Mesenchymal stem cell (in vitro differentiated cells and primary cell): Measurements from ENCODE around the gene CBLN3.

ENCODE experiments used
- DNase-seq: peaks from one replicate; pipeline ENCODE4 v3.0.0-alpha.2; 2013
- H2AFZ ChIP-seq: one replicate; pipeline ENCODE4 v1.6.1; 2013; ENCODE audit warnings: low read depth, mild to moderate bottlenecking, control low read depth, inconsistent platforms, low read length, moderate library complexity
- H2AK5ac ChIP-seq: 2 replicates; pipeline ENCODE4 v1.6.1; 2013; ENCODE audit warnings: low read length, moderate library complexity, mild to moderate bottlenecking, inconsistent platforms; ENCODE audit not compliant: severe bottlenecking
- H2BK120ac ChIP-seq: one replicate; pipeline ENCODE4 v1.6.1; 2013; ENCODE audit warnings: low read depth, mild to moderate bottlenecking, inconsistent platforms, low read length, moderate library complexity
- H2BK12ac ChIP-seq, 2 experiments: one replicate each; pipeline ENCODE4 v1.6.1; 2013; ENCODE audit warnings: inconsistent platforms in 2 of 2, low read length in 2 of 2, mild to moderate bottlenecking in 2 of 2, moderate library complexity in 2 of 2, control low read depth in 1 of 2
- H2BK15ac ChIP-seq: one replicate; pipeline ENCODE4 v1.6.1; 2013; ENCODE audit warnings: mild to moderate bottlenecking, low read depth, inconsistent platforms; ENCODE audit not compliant: poor library complexity, severe bottlenecking
- H2BK5ac ChIP-seq: 2 replicates; pipeline ENCODE4 v1.6.1; 2013; ENCODE audit warnings: low read depth, mild to moderate bottlenecking, low read length, control low read depth, inconsistent platforms; ENCODE audit not compliant: poor library complexity, severe bottlenecking
- H3K14ac ChIP-seq, 2 experiments: one replicate each; pipeline ENCODE4 v1.6.1; 2013; ENCODE audit warnings: inconsistent platforms in 2 of 2, low read length in 2 of 2, control low read depth in 1 of 2, mild to moderate bottlenecking in 1 of 2, moderate library complexity in 1 of 2
- H3K18ac ChIP-seq, 2 experiments: one replicate each; pipeline ENCODE4 v1.6.1; 2013; ENCODE audit warnings: inconsistent platforms in 2 of 2, low read length in 2 of 2, control low read depth in 1 of 2, low read depth in 1 of 2, mild to moderate bottlenecking in 1 of 2
- H3K23ac ChIP-seq, 2 experiments: one replicate each; pipeline ENCODE4 v1.6.1; 2013; ENCODE audit warnings: inconsistent platforms in 2 of 2, low read length in 2 of 2, mild to moderate bottlenecking in 2 of 2, moderate library complexity in 2 of 2, control low read depth in 1 of 2
- H3K27ac ChIP-seq: 2 replicates; pipeline ENCODE4 v1.5.1; 2013; ENCODE audit warnings: mild to moderate bottlenecking, moderate library complexity, low read length, control low read depth, inconsistent platforms; ENCODE audit not compliant: poor library complexity, severe bottlenecking
- H3K27me3 ChIP-seq, 2 experiments: 2 replicates each; pipeline versions ENCODE4 v1.6.1 to v1.7.0; 2013; ENCODE audit warnings: low read length in 2 of 2, mild to moderate bottlenecking in 2 of 2, moderate library complexity in 2 of 2, control low read depth in 1 of 2, inconsistent platforms in 1 of 2; ENCODE audit not compliant: control insufficient read depth in 1 of 2, insufficient read depth in 1 of 2
- H3K36me3 ChIP-seq, 2 experiments: 2 replicates each; pipeline versions ENCODE4 v1.6.1 to v1.7.0; 2013; ENCODE audit warnings: low read length in 2 of 2, control low read depth in 1 of 2, inconsistent platforms in 1 of 2, low read depth in 1 of 2, mild to moderate bottlenecking in 1 of 2; ENCODE audit not compliant: insufficient read depth in 2 of 2, control insufficient read depth in 1 of 2
- H3K4ac ChIP-seq, 2 experiments: one replicate each; pipeline ENCODE4 v1.6.1; 2013; ENCODE audit warnings: inconsistent platforms in 2 of 2, low read length in 2 of 2, mild to moderate bottlenecking in 2 of 2, moderate library complexity in 2 of 2, control low read depth in 1 of 2, low read depth in 1 of 2
- H3K4me1 ChIP-seq: 2 replicates; pipeline ENCODE4 v1.6.1; 2013; ENCODE audit warnings: low read depth, low read length, control low read depth; ENCODE audit not compliant: control insufficient read depth, insufficient read depth
- H3K4me2 ChIP-seq: 2 replicates; pipeline ENCODE4 v1.6.1; 2013; ENCODE audit warnings: low read length, mild to moderate bottlenecking, inconsistent platforms; ENCODE audit not compliant: poor library complexity, severe bottlenecking
- H3K4me3 ChIP-seq, 2 experiments: 2 replicates each; pipeline versions ENCODE4 v1.5.1 to v1.7.0; 2013; ENCODE audit warnings: low read length in 2 of 2, mild to moderate bottlenecking in 2 of 2, control low read depth in 1 of 2, low read depth in 1 of 2; ENCODE audit not compliant: insufficient read depth in 1 of 2
- H3K79me1 ChIP-seq: replicated peaks from 2 replicates; pipeline ENCODE4 v1.6.1; 2013; ENCODE audit warnings: mild to moderate bottlenecking, control low read depth, low read length, inconsistent platforms; ENCODE audit not compliant: poor library complexity, severe bottlenecking
- H3K9ac ChIP-seq: 2 replicates; pipeline ENCODE4 v1.7.0; 2013; ENCODE audit warnings: mild to moderate bottlenecking, low read length, moderate library complexity
- H3K9me3 ChIP-seq: 2 replicates; pipeline ENCODE4 v1.7.0; 2013; ENCODE audit warnings: mild to moderate bottlenecking, low read length; ENCODE audit not compliant: control insufficient read depth
- H4K8ac ChIP-seq: one replicate; pipeline ENCODE4 v1.6.1; 2013; ENCODE audit warnings: inconsistent platforms, mild to moderate bottlenecking, low read length, moderate library complexity
- H4K91ac ChIP-seq: one replicate; pipeline ENCODE4 v1.6.1; 2013; ENCODE audit warnings: mild to moderate bottlenecking, low read length, inconsistent platforms
- WGBS: methylation state at CpG from one replicate; pipeline ENCODE4 v1.1.7; 2013; ENCODE audit warnings: mixed read lengths; 5-methylcytosine and 5-hydroxymethylcytosine counted together

CBLN3 gene

GRCh38 chr14:24407608-24408325 lies 21.7 kb downstream of the CBLN3 start:
- Histone ChIP-seq H3K79me1 (peaks cover 8% of the 10 kb centered on the region), H3K9me3 (no peaks in the 10 kb centered on the region), H3K9ac (no peak overlapping the region), H4K91ac (no peak overlapping the region), H2BK12ac (no peak overlapping the region), H3K4me1 (no peaks in the 10 kb centered on the region), H3K18ac (no peak overlapping the region), H2BK15ac (no peak overlapping the region), H2BK120ac (no peak overlapping the region), H3K4me3 (no peak overlapping the region), H2AK5ac (no peak overlapping the region), H3K27ac (no peak overlapping the region), H3K23ac (no peak overlapping the region), H2BK5ac (no peak overlapping the region), H3K4me2 (no peak overlapping the region), H2AFZ (no peak overlapping the region), H3K4ac (no peak overlapping the region), H4K8ac (no peak overlapping the region), H3K14ac (no peak overlapping the region), H3K27me3 (no peaks in the 10 kb centered on the region), H3K36me3 (peaks cover 50 to 54% of the 10 kb centered on the region in 2 experiments)
- 95% methylated on average over 18 of the region's 18 CpGs for WGBS
- no peak for DNase-seq

GRCh38 chr14:24406416-24406815 lies 23.1 kb downstream of the CBLN3 start:
- Histone ChIP-seq H3K9ac (no peak overlapping the region), H2BK5ac (no peak overlapping the region), H3K14ac (no peak overlapping the region), H3K79me1 (peaks cover 11% of the 10 kb centered on the region), H2BK15ac (no peak overlapping the region), H4K8ac (no peak overlapping the region), H3K23ac (no peak overlapping the region), H2BK12ac (no peak overlapping the region), H2AK5ac (no peak overlapping the region), H2BK120ac (no peak overlapping the region), H3K18ac (no peak overlapping the region), H3K4me2 (no peak overlapping the region), H3K27ac (no peak overlapping the region), H4K91ac (no peak overlapping the region), H3K9me3 (no peaks in the 10 kb centered on the region), H3K4me1 (peaks cover 6% of the 10 kb centered on the region), H2AFZ (no peak overlapping the region), H3K4me3 (no peak overlapping the region), H3K36me3 (peaks cover 42 to 45% of the 10 kb centered on the region in 2 experiments), H3K4ac (no peak overlapping the region), H3K27me3 (no peaks in the 10 kb centered on the region)
- no peak for DNase-seq
- 94% methylated on average over 6 of the region's 6 CpGs for WGBS

GRCh38 chr14:24404814-24405213 lies 24.7 kb downstream of the CBLN3 start:
- Histone ChIP-seq H2BK5ac (no peak overlapping the region), H3K23ac (no peak overlapping the region), H3K4me3 (no peak overlapping the region), H3K27ac (no peak overlapping the region), H4K8ac (no peak overlapping the region), H3K4me1 (peaks cover 12% of the 10 kb centered on the region), H2BK12ac (peak overlapping the region in 1 of 2 experiments; percentile 49), H3K9me3 (no peaks in the 10 kb centered on the region), H4K91ac (no peak overlapping the region), H3K36me3 (peaks cover 29 to 30% of the 10 kb centered on the region in 2 experiments), H2AK5ac (no peak overlapping the region), H2AFZ (no peak overlapping the region), H3K14ac (no peak overlapping the region), H2BK120ac (no peak overlapping the region), H3K4me2 (no peak overlapping the region), H3K9ac (no peak overlapping the region), H3K79me1 (peaks cover 13% of the 10 kb centered on the region), H3K4ac (no peak overlapping the region), H3K27me3 (no peaks in the 10 kb centered on the region), H3K18ac (no peak overlapping the region), H2BK15ac (no peak overlapping the region)
- 81% methylated on average over 4 of the region's 4 CpGs for WGBS
- DNase-seq: no peak

- no peak overlapping the region for H3K4me3 ChIP-seq
- H2BK120ac ChIP-seq: no peak overlapping the region
- no peak overlapping the region for H4K8ac ChIP-seq
- H2BK12ac ChIP-seq: no peak overlapping the region
- no peak overlapping the region for H2BK15ac ChIP-seq
- H3K14ac ChIP-seq: no peak overlapping the region
- H3K4ac ChIP-seq: no peak overlapping the region
- H3K23ac ChIP-seq: no peak overlapping the region
- H2AFZ ChIP-seq: no peak overlapping the region
- H3K4me2 ChIP-seq: no peak overlapping the region
- H2BK5ac ChIP-seq: no peak overlapping the region
- H3K79me1 ChIP-seq: peaks cover 17% of the 10 kb centered on the region
- peaks cover 16% of the 10 kb centered on the region in 2 experiments for H3K36me3 ChIP-seq
- WGBS: 69% methylated on average over 7 of the region's 7 CpGs
- no peak for DNase-seq
- H3K4me1 ChIP-seq: peaks cover 20% of the 10 kb centered on the region
- H3K27me3 ChIP-seq: no peaks in the 10 kb centered on the region
- no peak overlapping the region for H3K9ac ChIP-seq
- H4K91ac ChIP-seq: no peak overlapping the region
- no peak overlapping the region for H2AK5ac ChIP-seq
- no peaks in the 10 kb centered on the region for H3K9me3 ChIP-seq
- no peak overlapping the region for H3K18ac ChIP-seq
- H3K27ac ChIP-seq: no peak overlapping the region
Measured at GRCh38 chr14:24403294-24403998, 26.0 kb downstream of the CBLN3 start.
